ENCODE data around the gene HOXB3. TPM values are rescaled to one million over a fixed set of nuclear protein-coding genes. Genes with fewer than 3 reads are reported as not detected.
"Not testable (repeated sequence)": the region's sequence is repeated elsewhere in the genome, so short reads cannot be mapped to it uniquely, and the experiment has no call there.

The HOXB3 gene
- total and polyA plus RNA-seq, 12 donors: 0.24 to 5.9 (median 1.1) TPM

DNA sequence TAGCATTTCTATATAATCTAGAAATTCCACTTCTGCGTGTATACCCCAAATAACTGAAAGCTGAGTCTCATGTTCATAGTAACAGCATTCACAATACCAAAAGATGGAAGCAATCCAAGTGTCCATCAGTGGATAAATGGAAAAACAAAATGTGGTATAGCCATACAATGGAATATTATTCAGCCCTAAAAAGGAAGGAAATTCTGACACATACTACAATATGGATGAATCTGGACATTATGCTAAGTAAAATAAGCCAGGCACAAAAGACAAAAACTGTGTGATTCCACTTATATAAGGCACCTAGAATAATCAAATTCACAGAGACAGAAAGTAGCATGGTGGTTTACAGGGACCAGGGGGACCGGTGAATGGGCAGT, 79.7 kb downstream of the HOXB3 start:
- H3K27me3 ChIP-seq: peaks cover 0 to 100% (median 84%) of the 10 kb centered on the region in 7 donors
- no peaks in the 10 kb centered on the region for H3K36me3 ChIP-seq
- intact Hi-C loops (cut with DNase I): no loop called here
- H3K27ac ChIP-seq: no peak overlapping the region
- H3K4me1 ChIP-seq: peaks cover 0 to 3% (median 0%) of the 10 kb centered on the region in 9 donors
- no peak for ATAC-seq
- no peaks in the 10 kb centered on the region for H3K9me3 ChIP-seq
- WGBS, 2 donors: 91 to 97% methylated on average over 2 of the region's 2 CpGs
- H3K4me3 ChIP-seq: no peak overlapping the region
- TF ChIP-seq CTCF (IDR thresholded peaks at IDR 0.05): no peak
- DNase-seq: no peak

GRCh38 chr17:48509708-48510107, 80.3 kb downstream of the HOXB3 start:
- peaks cover 0 to 94% (median 83%) of the 10 kb centered on the region in 7 donors for H3K27me3 ChIP-seq
- 95 to 96% methylated on average over 7 of the region's 7 CpGs for WGBS, 2 donors
- H3K4me3 ChIP-seq; H3K9me3 ChIP-seq; H3K36me3 ChIP-seq; intact Hi-C loops (cut with DNase I); H3K27ac ChIP-seq; DNase-seq; ATAC-seq; H3K4me1 ChIP-seq: not testable (repeated sequence)

GRCh38 chr17:48506246-48506645, 83.8 kb downstream of the HOXB3 start:
- H3K4me3 ChIP-seq: no peak overlapping the region
- ATAC-seq (no peak), DNase-seq (no peak)
- no peak overlapping the region for H3K27ac ChIP-seq
- no peaks in the 10 kb centered on the region for H3K9me3 ChIP-seq
- peaks cover 0 to 94% (median 83%) of the 10 kb centered on the region in 7 donors for H3K27me3 ChIP-seq
- WGBS, 2 donors: 75 to 76% methylated on average over 5 of the region's 5 CpGs
- H3K4me1 ChIP-seq: peaks cover 0 to 3% (median 0%) of the 10 kb centered on the region in 9 donors
- no peaks in the 10 kb centered on the region for H3K36me3 ChIP-seq
- TF ChIP-seq CTCF (IDR thresholded peaks at IDR 0.05): no peak
- intact Hi-C loops (cut with DNase I): no loop called here

GRCh38 chr17:48505788-48506187, 84.3 kb downstream of the HOXB3 start:
- no peaks in the 10 kb centered on the region for H3K9me3 ChIP-seq
- H3K36me3 ChIP-seq: no peaks in the 10 kb centered on the region
- peak in 1 of 8 donors; percentile 63 for ATAC-seq
- H3K4me1 ChIP-seq: peaks cover 0 to 3% (median 0%) of the 10 kb centered on the region in 9 donors
- intact Hi-C loops (cut with DNase I): no loop called here
- no peak overlapping the region for H3K27ac ChIP-seq
- TF ChIP-seq CTCF (IDR thresholded peaks at IDR 0.05): no peak
- DNase-seq: no peak
- peaks cover 0 to 94% (median 83%) of the 10 kb centered on the region in 7 donors for H3K27me3 ChIP-seq
- 44 to 60% methylated on average over 1 of the region's 1 CpG for WGBS, 2 donors
- no peak overlapping the region for H3K4me3 ChIP-seq

GRCh38 chr17:48504953-48505352, 85.1 kb downstream of the HOXB3 start:
- intact Hi-C loops (cut with DNase I): no loop called here
- WGBS, 2 donors: 82 to 87% methylated on average over 2 of the region's 2 CpGs
- Histone ChIP-seq H3K27me3 (peaks cover 0 to 94% (median 83%) of the 10 kb centered on the region in 7 donors), H3K4me1 (peaks cover 0 to 3% (median 0%) of the 10 kb centered on the region in 9 donors), H3K4me3 (no peak overlapping the region), H3K36me3 (no peaks in the 10 kb centered on the region), H3K27ac (no peak overlapping the region), H3K9me3 (no peaks in the 10 kb centered on the region)
- no peak for ATAC-seq
- TF ChIP-seq CTCF (IDR thresholded peaks at IDR 0.05): no peak
- DNase-seq: no peak

All from heart right ventricle (tissue), 16 donors.